Trophoblast cell (in vitro differentiated cells and primary cell): ENCODE measurements around the gene ZNHIT6.

Experiments used
- DNase-seq, 2 donors: peaks; one replicate each; pipeline ENCODE4 v3.0.0-alpha.2; 2016
- H2AFZ ChIP-seq: 2 replicates; pipeline ENCODE4 v1.6.1; 2013; ENCODE audit warnings: low read length, moderate library complexity, mild to moderate bottlenecking; ENCODE audit not compliant: insufficient read depth, poor library complexity
- H2AK5ac ChIP-seq: 2 replicates; pipeline ENCODE4 v1.6.1; 2013; ENCODE audit warnings: mild to moderate bottlenecking, low read length
- H2BK120ac ChIP-seq: 2 replicates; pipeline ENCODE4 v1.6.1; 2013; ENCODE audit warnings: low read length, mild to moderate bottlenecking, moderate library complexity; ENCODE audit not compliant: insufficient read depth, poor library complexity
- H2BK12ac ChIP-seq: 2 replicates; pipeline ENCODE4 v1.6.1; 2013; ENCODE audit warnings: mild to moderate bottlenecking, low read length, moderate library complexity
- H2BK5ac ChIP-seq: 2 replicates; pipeline ENCODE4 v1.6.1; 2013; ENCODE audit warnings: low read length, low read depth, moderate library complexity, mild to moderate bottlenecking; ENCODE audit not compliant: poor library complexity
- H3K14ac ChIP-seq: 2 replicates; pipeline ENCODE4 v1.6.1; 2013; ENCODE audit warnings: mild to moderate bottlenecking, low read length
- H3K18ac ChIP-seq: 2 replicates; pipeline ENCODE4 v1.6.1; 2013; ENCODE audit warnings: mild to moderate bottlenecking, low read length
- H3K23ac ChIP-seq: 2 replicates; pipeline ENCODE4 v1.6.1; 2013; ENCODE audit warnings: low read length
- H3K27ac ChIP-seq: 2 replicates; pipeline ENCODE4 v1.5.1; 2013; ENCODE audit warnings: low read depth, mild to moderate bottlenecking, inconsistent platforms, low read length, moderate library complexity
- H3K27me3 ChIP-seq: 2 replicates; pipeline ENCODE4 v1.6.1; 2013; ENCODE audit warnings: inconsistent platforms, mild to moderate bottlenecking, low read length, moderate library complexity; ENCODE audit not compliant: insufficient read depth
- H3K36me3 ChIP-seq, 2 experiments: 1 replicate in 1 of 2; 2 replicates in 1 of 2; pipeline ENCODE4 v1.6.1; 2013; ENCODE audit warnings: low read length in 2 of 2, mild to moderate bottlenecking in 2 of 2, moderate library complexity in 1 of 2; ENCODE audit not compliant: insufficient read depth in 2 of 2, control insufficient read depth in 1 of 2
- H3K4ac ChIP-seq: 2 replicates; pipeline ENCODE4 v1.6.1; 2013; ENCODE audit warnings: low read depth, mild to moderate bottlenecking, low read length, moderate library complexity
- H3K4me1 ChIP-seq, 2 experiments: 1 replicate in 1 of 2; 2 replicates in 1 of 2; pipeline ENCODE4 v1.6.1; 2013; ENCODE audit warnings: low read length in 2 of 2, mild to moderate bottlenecking in 2 of 2, moderate library complexity in 1 of 2; ENCODE audit not compliant: insufficient read depth in 2 of 2, control insufficient read depth in 1 of 2
- H3K4me2 ChIP-seq: 2 replicates; pipeline ENCODE4 v1.6.1; 2013; ENCODE audit warnings: inconsistent platforms, mild to moderate bottlenecking, low read length, moderate library complexity
- H3K4me3 ChIP-seq: 2 replicates; pipeline ENCODE4 v1.5.1; 2013; ENCODE audit warnings: mild to moderate bottlenecking, low read depth, low read length, inconsistent platforms
- H3K79me1 ChIP-seq: one replicate; pipeline ENCODE4 v1.6.1; 2013; ENCODE audit warnings: low read length
- H3K79me2 ChIP-seq: 2 replicates; pipeline ENCODE4 v1.6.1; 2013; ENCODE audit warnings: low read length, mild to moderate bottlenecking; ENCODE audit not compliant: control insufficient read depth, insufficient read depth, poor library complexity
- H3K9ac ChIP-seq: 2 replicates; pipeline ENCODE4 v1.6.1; 2013; ENCODE audit warnings: mild to moderate bottlenecking, low read length
- H3K9me3 ChIP-seq: 2 replicates; pipeline ENCODE4 v1.6.1; 2013; ENCODE audit warnings: low read depth, mild to moderate bottlenecking, control low read depth, inconsistent platforms, low read length; ENCODE audit not compliant: insufficient read depth
- H4K12ac ChIP-seq: 2 replicates; pipeline ENCODE4 v1.6.1; 2013; ENCODE audit warnings: low read depth, mild to moderate bottlenecking, low read length, moderate library complexity
- H4K8ac ChIP-seq: 2 replicates; pipeline ENCODE4 v1.6.1; 2013; ENCODE audit warnings: low read depth, mild to moderate bottlenecking, low read length, moderate library complexity
- H4K91ac ChIP-seq: one replicate; pipeline ENCODE4 v1.6.1; 2013; ENCODE audit warnings: low read depth, mild to moderate bottlenecking, low read length, moderate library complexity
- WGBS: extraction: QIAGEN DNeasy Blood & Tissue Kit; methylation state at CpG from one replicate; pipeline ENCODE4 v1.1.7; 2013; ENCODE audit warnings: missing lambda C conversion rate; ENCODE audit not compliant: insufficient read length, insufficient coverage; ENCODE audit errors: extremely low coverage; 5-methylcytosine and 5-hydroxymethylcytosine counted together

ZNHIT6 gene

DNA sequence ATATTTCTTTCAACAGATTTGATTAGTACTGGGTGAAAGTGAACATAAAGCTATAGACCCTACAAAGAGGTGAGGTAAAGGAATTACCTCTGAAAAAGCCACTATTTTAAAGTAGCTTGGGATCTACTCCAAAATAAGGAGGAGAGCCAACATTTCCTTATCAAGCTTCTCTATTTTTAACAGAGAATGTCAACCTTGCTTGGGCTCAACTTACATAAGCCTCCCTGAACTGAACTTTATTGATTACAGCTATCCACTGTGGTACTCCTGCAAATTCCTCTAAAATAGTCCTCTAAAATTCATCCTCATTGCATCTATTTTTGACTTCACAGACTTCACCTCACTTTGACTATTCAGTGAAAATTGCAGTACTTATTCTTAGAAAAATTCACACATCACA, 10.3 kb downstream of the ZNHIT6 start:
- H3K4me2 ChIP-seq, result no peak overlapping the region
- H4K8ac ChIP-seq, result no peak overlapping the region
- no peak overlapping the region for H2BK120ac ChIP-seq
- no peak overlapping the region for H4K12ac ChIP-seq
- no peak overlapping the region for H3K18ac ChIP-seq
- DNase-seq, result no peak
- H3K14ac ChIP-seq, result no peak overlapping the region
- H2BK5ac ChIP-seq, result no peak overlapping the region
- H4K91ac ChIP-seq, result no peak overlapping the region
- no peak overlapping the region for H2AFZ ChIP-seq
- H3K79me2 ChIP-seq, result no peaks in the 10 kb centered on the region
- H3K27me3 ChIP-seq, result no peaks in the 10 kb centered on the region
- no peak overlapping the region for H3K9ac ChIP-seq
- H3K4ac ChIP-seq, result no peak overlapping the region
- no peaks in the 10 kb centered on the region for H3K9me3 ChIP-seq
- H3K27ac ChIP-seq, result no peak overlapping the region
- peaks cover 3 to 4% of the 10 kb centered on the region in 2 experiments for H3K36me3 ChIP-seq
- H2BK12ac ChIP-seq, result no peak overlapping the region
- H3K4me1 ChIP-seq, result no peaks in the 10 kb centered on the region
- no peak overlapping the region for H3K23ac ChIP-seq
- H3K79me1 ChIP-seq, result no peaks in the 10 kb centered on the region
- H2AK5ac ChIP-seq, result no peak overlapping the region
- H3K4me3 ChIP-seq, result no peak overlapping the region

DNA sequence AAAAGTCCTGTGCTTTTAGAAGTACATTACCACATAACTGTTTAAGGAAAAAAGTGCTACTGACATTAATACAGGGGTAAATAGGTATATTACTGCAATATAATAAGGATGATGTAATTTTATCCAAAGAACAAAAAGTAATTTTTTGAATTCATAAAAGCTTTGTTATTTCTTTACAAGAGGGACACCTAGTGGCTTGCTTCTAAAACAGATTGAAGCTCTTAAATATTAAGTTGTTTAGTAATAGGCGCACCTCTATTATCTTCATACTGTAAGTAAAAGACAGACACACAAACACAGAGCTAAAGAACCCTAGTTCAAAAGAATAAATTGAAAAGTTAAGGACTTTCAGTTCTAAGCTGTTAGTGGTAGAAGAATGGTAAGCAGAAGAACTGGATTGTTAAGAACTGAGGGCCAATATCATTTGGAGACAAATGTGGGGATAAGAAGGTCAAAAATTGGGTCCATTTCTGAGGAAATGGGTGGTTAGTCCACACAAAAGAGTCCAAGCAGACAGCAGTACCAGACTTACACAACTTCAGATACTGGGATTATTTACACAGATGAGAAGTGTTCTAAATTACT, 15.4 kb downstream of the ZNHIT6 start:
- H4K12ac ChIP-seq, result no peak overlapping the region
- H2BK120ac ChIP-seq, result no peak overlapping the region
- no peak overlapping the region for H3K4ac ChIP-seq
- H4K91ac ChIP-seq, result no peak overlapping the region
- H2AFZ ChIP-seq, result no peak overlapping the region
- no peak overlapping the region for H3K14ac ChIP-seq
- no peak overlapping the region for H3K27ac ChIP-seq
- no peak overlapping the region for H3K4me2 ChIP-seq
- no peaks in the 10 kb centered on the region for H3K36me3 ChIP-seq
- no peak overlapping the region for H3K9ac ChIP-seq
- peak in 1 of 2 donors; percentile 62 for DNase-seq
- H3K18ac ChIP-seq, result no peak overlapping the region
- H2BK12ac ChIP-seq, result no peak overlapping the region
- H3K4me3 ChIP-seq, result no peak overlapping the region
- no peaks in the 10 kb centered on the region for H3K79me1 ChIP-seq
- H3K27me3 ChIP-seq, result no peaks in the 10 kb centered on the region
- no CpG with 5 or more reads among the region's 1 CpG for WGBS
- no peak overlapping the region for H2BK5ac ChIP-seq
- H3K23ac ChIP-seq, result no peak overlapping the region
- no peak overlapping the region for H2AK5ac ChIP-seq
- H3K79me2 ChIP-seq, result no peaks in the 10 kb centered on the region
- H4K8ac ChIP-seq, result no peak overlapping the region
- no peaks in the 10 kb centered on the region for H3K4me1 ChIP-seq
- no peaks in the 10 kb centered on the region for H3K9me3 ChIP-seq

DNA sequence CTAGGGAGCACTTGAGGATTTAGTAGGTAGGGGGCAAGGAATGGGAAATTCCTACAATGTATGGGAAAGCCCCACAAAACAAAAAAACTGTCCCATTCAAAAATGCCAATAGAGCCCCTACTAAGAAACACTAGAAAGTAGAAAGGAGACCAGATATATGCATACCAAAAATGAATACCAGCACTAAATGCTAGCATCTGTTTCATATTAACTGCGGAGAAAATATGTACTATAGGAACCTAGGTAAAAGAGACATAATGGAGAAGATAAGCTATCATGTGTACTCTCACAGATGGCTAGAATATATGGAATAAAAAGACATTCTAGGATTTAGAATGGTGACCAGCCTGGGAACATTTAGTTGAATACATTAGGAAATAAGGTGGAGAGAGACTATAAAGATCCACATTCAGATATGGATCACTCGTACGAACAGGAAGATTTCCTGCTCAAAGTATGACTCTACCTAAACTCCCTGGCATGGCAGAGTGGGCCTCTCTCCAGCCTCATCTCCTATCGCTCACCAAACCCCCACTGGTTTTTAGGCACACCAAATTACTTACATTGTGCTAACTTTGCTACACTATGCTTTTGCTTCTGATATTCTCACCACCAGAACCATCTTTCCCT, 18.3 kb downstream of the ZNHIT6 start:
- WGBS, result no CpG with 5 or more reads among the region's 4 CpGs
- H3K79me2 ChIP-seq, result no peaks in the 10 kb centered on the region

GRCh38 chr1:85683292-85684025, 24.8 kb downstream of the ZNHIT6 start:
- no CpG with 5 or more reads among the region's 9 CpGs for WGBS
- H2AFZ ChIP-seq, result no peak overlapping the region
- H3K18ac ChIP-seq, result no peak overlapping the region
- H3K4ac ChIP-seq, result no peak overlapping the region
- no peak overlapping the region for H2BK120ac ChIP-seq
- H3K4me2 ChIP-seq, result no peak overlapping the region
- no peak overlapping the region for H3K23ac ChIP-seq
- no peak overlapping the region for H2BK5ac ChIP-seq
- H2AK5ac ChIP-seq, result no peak overlapping the region
- no peak overlapping the region for H4K91ac ChIP-seq
- no peak overlapping the region for H3K4me3 ChIP-seq
- no peaks in the 10 kb centered on the region for H3K79me2 ChIP-seq
- H3K9me3 ChIP-seq, result no peaks in the 10 kb centered on the region
- no peak overlapping the region for H4K8ac ChIP-seq
- H3K9ac ChIP-seq, result no peak overlapping the region
- H3K14ac ChIP-seq, result no peak overlapping the region
- no peaks in the 10 kb centered on the region for H3K79me1 ChIP-seq
- DNase-seq, result peak; percentile 51 to 75
- H3K36me3 ChIP-seq, result peaks cover 4% of the 10 kb centered on the region in 2 experiments
- no peak overlapping the region for H4K12ac ChIP-seq
- H2BK12ac ChIP-seq, result no peak overlapping the region
- no peaks in the 10 kb centered on the region for H3K27me3 ChIP-seq
- no peaks in the 10 kb centered on the region for H3K4me1 ChIP-seq
- H3K27ac ChIP-seq, result no peak overlapping the region

More for the DNA sequence above, 18.3 kb downstream of the ZNHIT6 start:
- H2BK12ac ChIP-seq, result no peak overlapping the region
- H3K27ac ChIP-seq, result no peak overlapping the region
- no peak overlapping the region for H3K9ac ChIP-seq
- H3K27me3 ChIP-seq, result no peaks in the 10 kb centered on the region
- no peak overlapping the region for H2AK5ac ChIP-seq
- H3K14ac ChIP-seq, result no peak overlapping the region
- no peak overlapping the region for H2BK5ac ChIP-seq
- peaks cover 0 to 2% of the 10 kb centered on the region in 2 experiments for H3K36me3 ChIP-seq
- H2AFZ ChIP-seq, result no peak overlapping the region
- DNase-seq, result no peak
- H3K18ac ChIP-seq, result no peak overlapping the region
- H3K4me1 ChIP-seq, result no peaks in the 10 kb centered on the region
- no peak overlapping the region for H3K23ac ChIP-seq
- H3K4ac ChIP-seq, result no peak overlapping the region
- H3K4me2 ChIP-seq, result no peak overlapping the region
- no peaks in the 10 kb centered on the region for H3K79me1 ChIP-seq
- no peaks in the 10 kb centered on the region for H3K9me3 ChIP-seq
- H3K4me3 ChIP-seq, result no peak overlapping the region
- no peak overlapping the region for H4K8ac ChIP-seq
- H4K12ac ChIP-seq, result no peak overlapping the region
- no peak overlapping the region for H2BK120ac ChIP-seq
- no peak overlapping the region for H4K91ac ChIP-seq
